CD4-positive, CD25-positive, alpha-beta regulatory T cell (primary cell): ENCODE data around the gene DNASE2B. TPM values are rescaled to one million over a fixed set of nuclear protein-coding genes. Genes with fewer than 3 reads are reported as not detected.

Source experiments
- ATAC-seq, 2 donors: fragments of 150-1000 bp; cut with Tn5 transposase; one replicate each; pipeline ENCODE4 v1.10.0; 2021; ENCODE audit warnings: low read depth in 2 of 2, moderate number of reproducible peaks in 2 of 2, moderate library complexity in 1 of 2
- DNase-seq, 3 donors: peaks; one replicate each; pipeline versions ENCODE4 v3.0.0 to v3.0.0-alpha.2; 2012 to 2022; ENCODE audit warnings: mixed read lengths in 1 of 3
- H3K27ac ChIP-seq: one replicate; pipeline ENCODE4 v1.7.0; 2013; ENCODE audit warnings: mild to moderate bottlenecking, low read length; ENCODE audit not compliant: insufficient read depth, poor library complexity, severe bottlenecking
- H3K27me3 ChIP-seq: one replicate; pipeline ENCODE4 v1.7.0; 2013; ENCODE audit warnings: low read length; ENCODE audit not compliant: control insufficient read depth, insufficient read depth
- H3K36me3 ChIP-seq: one replicate; pipeline ENCODE4 v1.7.0; 2013; ENCODE audit warnings: mild to moderate bottlenecking, low read length, moderate library complexity; ENCODE audit not compliant: control insufficient read depth, insufficient read depth
- H3K4me1 ChIP-seq: 2 replicates; pipeline ENCODE4 v1.7.0; 2013; ENCODE audit warnings: mild to moderate bottlenecking, low read length; ENCODE audit not compliant: insufficient read depth, control insufficient read depth, poor library complexity, severe bottlenecking
- H3K4me3 ChIP-seq: one replicate; pipeline ENCODE4 v1.7.0; 2013; ENCODE audit warnings: low read depth, mild to moderate bottlenecking, low read length, moderate library complexity
- H3K9me3 ChIP-seq, 2 experiments: 1 replicate in 1 of 2; 2 replicates in 1 of 2; pipeline ENCODE4 v1.7.0; 2013; ENCODE audit warnings: low read length in 2 of 2, mild to moderate bottlenecking in 1 of 2, moderate library complexity in 1 of 2; ENCODE audit not compliant: control insufficient read depth in 2 of 2
- H3K27ac Mint-ChIP-seq, 3 donors: one replicate each; pipeline ENCODE4 v1.8.0; 2020 to 2022; ENCODE audit warnings: mild to moderate bottlenecking in 3 of 3, mixed read lengths in 3 of 3, moderate library complexity in 2 of 3
- H3K27me3 Mint-ChIP-seq: one replicate; pipeline ENCODE4 v1.8.0; 2022; ENCODE audit warnings: mild to moderate bottlenecking, mixed read lengths
- H3K36me3 Mint-ChIP-seq: one replicate; pipeline ENCODE4 v1.8.0; 2020; ENCODE audit warnings: mixed read lengths
- H3K4me1 Mint-ChIP-seq, 4 donors: one replicate each; pipeline ENCODE4 v1.8.0; 2020 to 2022; ENCODE audit warnings: mixed read lengths in 4 of 4, mild to moderate bottlenecking in 1 of 4
- H3K4me3 Mint-ChIP-seq, 4 donors: one replicate each; pipeline ENCODE4 v1.8.0; 2020 to 2022; ENCODE audit warnings: mild to moderate bottlenecking in 4 of 4, mixed read lengths in 4 of 4, moderate library complexity in 3 of 4
- H3K9me3 Mint-ChIP-seq, 7 donors: one replicate each; pipeline ENCODE4 v1.8.0; 2020 to 2022; ENCODE audit warnings: mixed read lengths in 7 of 7, mild to moderate bottlenecking in 3 of 7, moderate library complexity in 2 of 7
- polyA plus RNA-seq, 4 donors: library from polyadenylated mRNA; unstranded; fragments of 300-500 nt; fragmentation: Illumina TruSeq; gene quantifications; one replicate each; pipeline ENCODE4 v1.2.3, GENCODE V29; 2021
- total RNA-seq: library from RNA; stranded (reverse); gene quantifications from one replicate; pipeline ENCODE4 v1.2.3, GENCODE V29; 2022

DNASE2B gene
- total and polyA plus RNA-seq, 5 donors from 2014 or later = not detected

DNA sequence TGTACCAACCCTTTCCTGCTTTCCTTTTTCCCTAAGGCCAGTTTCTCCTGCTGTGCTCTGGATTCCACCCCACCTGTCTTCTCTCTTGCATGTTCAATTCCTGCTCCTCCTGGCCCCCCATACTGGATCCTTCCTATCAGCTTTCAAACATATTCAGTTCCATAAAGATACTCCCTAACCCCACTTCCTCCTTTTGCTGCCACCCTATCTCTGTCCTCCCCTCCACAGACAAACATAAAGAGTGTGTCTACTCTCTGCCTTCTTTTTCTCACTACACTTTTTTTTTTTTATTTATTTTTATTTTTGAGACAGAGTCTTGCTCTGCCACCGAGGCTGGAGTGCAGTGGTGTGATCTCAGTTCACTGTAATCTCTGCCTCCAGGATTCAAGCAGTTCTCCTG is 63.8 kb downstream of the DNASE2B start:
- no peaks in the 10 kb centered on the region for H3K36me3 Mint-ChIP-seq
- no peaks in the 10 kb centered on the region for H3K36me3 ChIP-seq
- peaks cover 0 to 1% (median 0%) of the 10 kb centered on the region in 7 donors for H3K9me3 Mint-ChIP-seq
- no peak for ATAC-seq
- H3K4me3 ChIP-seq = no peak overlapping the region
- no peaks in the 10 kb centered on the region for H3K4me1 Mint-ChIP-seq
- DNase-seq = no peak
- H3K27ac Mint-ChIP-seq = no peak overlapping the region
- H3K4me1 ChIP-seq = no peaks in the 10 kb centered on the region
- H3K27ac ChIP-seq = no peak overlapping the region
- H3K27me3 Mint-ChIP-seq = peaks cover 30% of the 10 kb centered on the region
- H3K4me3 Mint-ChIP-seq = no peak overlapping the region
- H3K27me3 ChIP-seq = peaks cover 22% of the 10 kb centered on the region
- no peaks in the 10 kb centered on the region for H3K9me3 ChIP-seq

Other genes with a start within 250 kb of the DNASE2B start
- gene SAMD13, start 96.8 kb upstream of the DNASE2B start, total RNA-seq = not detected
- gene SAMD13, start 96.8 kb upstream of the DNASE2B start, polyA plus RNA-seq = under 1 TPM in 3 of 4 donors, not detected in 1; 0.17 to 0.42 (median 0.31) TPM
- 46.8 TPM for gene RPF1, start 80.8 kb downstream of the DNASE2B start, total RNA-seq
- 10 to 100 TPM; 59.2 to 90.0 (median 69.3) TPM for gene RPF1, start 80.8 kb downstream of the DNASE2B start, polyA plus RNA-seq
- 2.4 TPM for gene SPATA1, start 107.9 kb downstream of the DNASE2B start, total RNA-seq
- under 1 TPM in 1 of 4 donors, not detected in 3; 0.21 TPM for gene SPATA1, start 107.9 kb downstream of the DNASE2B start, polyA plus RNA-seq
- 33.0 TPM for gene GNG5, start 108.1 kb downstream of the DNASE2B start, total RNA-seq
- 100 to 1,000 TPM; 207 to 318 (median 268) TPM for gene GNG5, start 108.1 kb downstream of the DNASE2B start, polyA plus RNA-seq
- gene CTBS, start 176.0 kb downstream of the DNASE2B start, total RNA-seq = 15.6 TPM
- 10 to 100 TPM; 20.0 to 24.9 (median 22.5) TPM for gene CTBS, start 176.0 kb downstream of the DNASE2B start, polyA plus RNA-seq